PFSK-1 (cell line): Measurements from ENCODE around the gene RPL18A.

Experiments used
- FOXP2 ChIP-seq: optimal IDR thresholded peaks from 2 replicates; pipeline ENCODE3; 2011; ENCODE audit warnings: borderline replicate concordance, control low read depth, inconsistent platforms; ENCODE audit not compliant: insufficient read depth; ENCODE audit errors: extremely low read length, extremely low read depth
- POLR2AphosphoS5 ChIP-seq: IDR thresholded peaks from 2 replicates; pipeline ENCODE4 v1.6.1; 2012; ENCODE audit warnings: low read depth, mild to moderate bottlenecking, control low read depth, low read length, moderate library complexity
- SIN3A ChIP-seq: IDR thresholded peaks from 2 replicates; pipeline ENCODE4 v1.6.1; 2012; ENCODE audit warnings: mild to moderate bottlenecking, low read length, moderate library complexity, borderline replicate concordance; ENCODE audit not compliant: insufficient read depth
- TAF1 ChIP-seq: IDR thresholded peaks from 2 replicates; pipeline ENCODE4 v1.6.1; 2012; ENCODE audit warnings: low read length, control low read depth, borderline replicate concordance; ENCODE audit not compliant: insufficient read depth
- TF ChIP-seq, protein P1 (sequence below), 2 experiments: IDR thresholded peaks; 2 replicates each; pipeline versions ENCODE4 v1.6.1 to v1.8.0; 2011 to 2012; ENCODE audit warnings: low read depth in 2 of 2, low read length in 2 of 2, control low read depth in 1 of 2, inconsistent platforms in 1 of 2, mild to moderate bottlenecking in 1 of 2, moderate library complexity in 1 of 2; ENCODE audit not compliant: insufficient read depth in 1 of 2

Gene RPL18A

DNA sequence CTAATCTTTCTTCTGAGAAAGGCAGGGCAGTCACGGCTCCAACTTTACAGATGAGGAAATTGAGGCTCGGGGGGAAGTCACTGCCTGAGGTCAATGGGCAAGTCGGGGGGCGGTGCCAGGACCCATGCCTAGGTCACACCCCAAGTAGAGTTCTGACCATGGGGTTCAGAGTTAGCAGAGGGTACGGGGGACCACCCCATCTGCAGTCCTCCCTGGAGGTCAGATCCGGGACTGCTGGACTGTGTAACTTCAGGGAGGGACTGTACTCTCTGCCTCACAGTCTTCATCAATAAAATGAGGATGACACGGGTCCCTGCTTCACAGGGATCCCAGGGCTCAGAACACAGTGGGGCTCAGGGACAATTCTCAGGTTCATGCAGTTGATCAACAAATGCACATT is 19.8 kb downstream of the RPL18A start:
- TF ChIP-seq TAF1 (no peak), FOXP2 (no peak), POLR2AphosphoS5 (no peak), SIN3A (no peak)
- TF ChIP-seq, protein P1, sequence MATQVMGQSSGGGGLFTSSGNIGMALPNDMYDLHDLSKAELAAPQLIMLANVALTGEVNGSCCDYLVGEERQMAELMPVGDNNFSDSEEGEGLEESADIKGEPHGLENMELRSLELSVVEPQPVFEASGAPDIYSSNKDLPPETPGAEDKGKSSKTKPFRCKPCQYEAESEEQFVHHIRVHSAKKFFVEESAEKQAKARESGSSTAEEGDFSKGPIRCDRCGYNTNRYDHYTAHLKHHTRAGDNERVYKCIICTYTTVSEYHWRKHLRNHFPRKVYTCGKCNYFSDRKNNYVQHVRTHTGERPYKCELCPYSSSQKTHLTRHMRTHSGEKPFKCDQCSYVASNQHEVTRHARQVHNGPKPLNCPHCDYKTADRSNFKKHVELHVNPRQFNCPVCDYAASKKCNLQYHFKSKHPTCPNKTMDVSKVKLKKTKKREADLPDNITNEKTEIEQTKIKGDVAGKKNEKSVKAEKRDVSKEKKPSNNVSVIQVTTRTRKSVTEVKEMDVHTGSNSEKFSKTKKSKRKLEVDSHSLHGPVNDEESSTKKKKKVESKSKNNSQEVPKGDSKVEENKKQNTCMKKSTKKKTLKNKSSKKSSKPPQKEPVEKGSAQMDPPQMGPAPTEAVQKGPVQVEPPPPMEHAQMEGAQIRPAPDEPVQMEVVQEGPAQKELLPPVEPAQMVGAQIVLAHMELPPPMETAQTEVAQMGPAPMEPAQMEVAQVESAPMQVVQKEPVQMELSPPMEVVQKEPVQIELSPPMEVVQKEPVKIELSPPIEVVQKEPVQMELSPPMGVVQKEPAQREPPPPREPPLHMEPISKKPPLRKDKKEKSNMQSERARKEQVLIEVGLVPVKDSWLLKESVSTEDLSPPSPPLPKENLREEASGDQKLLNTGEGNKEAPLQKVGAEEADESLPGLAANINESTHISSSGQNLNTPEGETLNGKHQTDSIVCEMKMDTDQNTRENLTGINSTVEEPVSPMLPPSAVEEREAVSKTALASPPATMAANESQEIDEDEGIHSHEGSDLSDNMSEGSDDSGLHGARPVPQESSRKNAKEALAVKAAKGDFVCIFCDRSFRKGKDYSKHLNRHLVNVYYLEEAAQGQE (IDR thresholded peaks at IDR 0.05; ENCODE audit: insufficient read depth in 1 of 2, low read depth in 2 of 2, low read length in 2 of 2) = no peak

DNA sequence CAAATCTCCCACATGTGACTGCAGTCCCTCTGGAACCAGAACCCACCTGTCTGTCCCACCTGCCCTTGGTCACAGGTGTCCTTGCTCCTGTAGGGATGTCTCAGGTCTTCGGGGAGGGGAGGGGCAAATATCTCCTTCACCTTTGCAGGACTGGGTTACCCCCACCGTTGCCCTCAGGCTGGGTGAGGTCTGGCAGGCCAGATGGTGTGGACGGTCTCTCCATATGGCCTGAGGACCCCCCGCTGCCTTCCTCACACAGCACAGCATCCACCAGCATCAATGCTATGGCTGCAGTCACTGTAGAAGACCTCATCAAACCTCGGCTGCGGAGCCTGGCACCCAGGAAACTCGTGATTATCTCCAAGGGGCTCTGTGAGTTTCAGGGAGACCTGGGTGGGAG is 22.0 kb downstream of the RPL18A start:
- TF ChIP-seq, protein P1 (IDR thresholded peaks at IDR 0.05; ENCODE audit: insufficient read depth in 1 of 2, low read depth in 2 of 2, low read length in 2 of 2) = no peak
- TF ChIP-seq FOXP2 (no peak), POLR2AphosphoS5 (no peak)

DNA sequence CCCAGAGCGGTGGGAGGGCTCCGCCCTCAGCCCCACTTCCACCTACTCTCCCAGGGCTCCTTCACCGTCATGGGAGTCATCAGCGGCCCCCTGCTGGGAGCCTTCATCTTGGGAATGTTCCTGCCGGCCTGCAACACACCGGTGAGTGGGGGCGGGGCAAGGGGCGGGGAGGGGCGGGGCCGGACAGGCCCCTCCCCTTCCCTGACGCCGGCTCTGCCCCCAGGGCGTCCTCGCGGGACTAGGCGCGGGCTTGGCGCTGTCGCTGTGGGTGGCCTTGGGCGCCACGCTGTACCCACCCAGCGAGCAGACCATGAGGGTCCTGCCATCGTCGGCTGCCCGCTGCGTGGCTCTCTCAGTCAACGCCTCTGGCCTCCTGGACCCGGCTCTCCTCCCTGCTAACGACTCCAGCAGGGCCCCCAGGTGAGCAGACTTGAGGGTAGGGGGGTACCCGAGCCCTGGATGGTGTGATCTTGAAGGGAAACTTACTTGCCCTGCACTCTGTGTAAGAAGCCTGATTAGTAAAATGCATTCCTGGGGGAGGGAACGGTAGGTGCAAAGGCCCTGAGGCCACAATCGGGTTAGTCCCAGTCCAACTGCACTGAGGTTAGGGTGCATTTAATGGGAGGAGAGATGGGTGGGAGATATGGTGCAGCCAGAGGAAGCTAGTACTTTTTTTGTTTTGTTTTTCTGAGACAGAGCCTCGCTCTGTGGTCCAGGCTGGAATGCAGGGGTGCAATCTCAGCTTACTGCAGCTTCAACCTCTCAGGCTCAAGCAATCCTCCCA is 24.1 kb downstream of the RPL18A start:
- no peak for TF ChIP-seq TAF1
- TF ChIP-seq POLR2AphosphoS5 = no peak
- no peak for TF ChIP-seq FOXP2

DNA sequence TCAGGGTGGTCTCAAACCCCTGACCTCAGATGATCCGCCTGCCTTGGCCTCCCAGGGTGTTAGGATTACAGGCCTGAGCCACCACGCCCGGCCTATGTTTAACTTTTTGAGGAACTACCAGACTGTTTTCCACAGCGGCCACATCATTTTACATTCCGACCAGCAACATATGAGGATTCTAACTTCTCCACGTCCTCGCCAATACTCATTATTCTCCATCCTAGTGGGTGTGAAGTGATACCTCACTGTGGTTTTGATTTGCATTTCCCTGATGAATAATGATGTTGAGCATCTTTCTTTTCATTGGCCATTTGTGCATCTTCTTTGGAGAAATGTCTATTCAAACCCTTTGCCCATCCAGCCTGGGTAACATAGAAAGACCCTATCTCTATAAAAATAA is 26.8 kb downstream of the RPL18A start:
- no peak for TF ChIP-seq POLR2AphosphoS5
- TF ChIP-seq FOXP2 = no peak
- no peak for TF ChIP-seq SIN3A

DNA sequence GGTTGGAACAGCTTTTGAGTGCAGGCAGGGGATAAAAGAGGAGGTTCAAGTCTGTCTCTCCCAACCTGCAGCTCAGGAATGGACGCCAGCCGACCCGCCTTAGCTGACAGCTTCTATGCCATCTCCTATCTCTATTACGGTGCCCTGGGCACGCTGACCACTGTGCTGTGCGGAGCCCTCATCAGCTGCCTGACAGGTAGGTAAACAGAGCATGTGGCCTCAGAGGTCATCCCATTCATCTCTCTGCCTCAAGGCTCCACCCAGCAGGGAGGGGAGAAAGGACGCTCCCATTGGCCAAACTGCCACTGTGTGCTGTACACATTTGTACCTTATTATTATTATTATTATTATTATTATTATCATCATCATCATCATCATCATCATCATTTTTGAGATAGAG is 28.6 kb downstream of the RPL18A start:
- TF ChIP-seq FOXP2 (no peak), TAF1 (no peak), SIN3A (no peak), POLR2AphosphoS5 (no peak)
- TF ChIP-seq, protein P1 (IDR thresholded peaks at IDR 0.05; ENCODE audit: insufficient read depth in 1 of 2, low read depth in 2 of 2, low read length in 2 of 2) = no peak

DNA sequence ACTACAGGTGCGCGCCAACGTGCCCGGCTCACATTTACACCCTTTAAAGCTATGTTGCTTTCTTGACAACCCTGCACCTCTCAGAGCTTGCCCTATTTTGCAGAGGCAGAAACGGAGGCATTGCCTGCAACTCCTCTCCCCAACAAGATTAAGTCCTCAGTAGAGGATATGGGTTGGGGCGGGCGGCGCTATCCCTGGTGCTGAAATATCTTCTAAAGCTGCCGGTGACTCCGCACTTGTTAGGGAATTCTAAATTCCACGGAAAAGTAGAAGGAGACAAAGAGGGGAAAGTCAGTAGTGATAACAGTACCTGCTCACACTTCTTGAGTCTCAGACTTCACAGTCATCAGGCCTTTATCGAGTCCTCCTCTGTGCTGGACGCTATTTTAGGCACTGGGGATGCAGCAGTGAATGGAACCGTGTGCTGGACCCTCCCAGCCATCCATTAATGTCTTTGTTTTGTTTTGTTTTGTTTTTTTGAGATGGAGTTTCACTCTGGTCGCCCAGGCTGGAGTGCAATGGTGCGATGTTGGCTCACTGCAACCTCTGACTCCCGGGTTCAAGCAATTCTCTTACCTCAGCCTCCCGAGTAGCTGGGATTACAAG is 30.0 kb downstream of the RPL18A start:
- TF ChIP-seq SIN3A (peak; percentile 48; the same call in 1 of the 2 replicates), FOXP2 (no peak)
- TF ChIP-seq, protein P1 (IDR thresholded peaks at IDR 0.05; ENCODE audit: insufficient read depth in 1 of 2, low read depth in 2 of 2, low read length in 2 of 2) = peak; percentile 95 to 98
